ENCODE measurements around the gene ARHGAP12. TPM values are rescaled to one million over a fixed set of nuclear protein-coding genes. Genes with fewer than 3 reads are reported as not detected.

The ARHGAP12 gene
- total RNA-seq: 14.0 TPM in 2 replicates

DNA sequence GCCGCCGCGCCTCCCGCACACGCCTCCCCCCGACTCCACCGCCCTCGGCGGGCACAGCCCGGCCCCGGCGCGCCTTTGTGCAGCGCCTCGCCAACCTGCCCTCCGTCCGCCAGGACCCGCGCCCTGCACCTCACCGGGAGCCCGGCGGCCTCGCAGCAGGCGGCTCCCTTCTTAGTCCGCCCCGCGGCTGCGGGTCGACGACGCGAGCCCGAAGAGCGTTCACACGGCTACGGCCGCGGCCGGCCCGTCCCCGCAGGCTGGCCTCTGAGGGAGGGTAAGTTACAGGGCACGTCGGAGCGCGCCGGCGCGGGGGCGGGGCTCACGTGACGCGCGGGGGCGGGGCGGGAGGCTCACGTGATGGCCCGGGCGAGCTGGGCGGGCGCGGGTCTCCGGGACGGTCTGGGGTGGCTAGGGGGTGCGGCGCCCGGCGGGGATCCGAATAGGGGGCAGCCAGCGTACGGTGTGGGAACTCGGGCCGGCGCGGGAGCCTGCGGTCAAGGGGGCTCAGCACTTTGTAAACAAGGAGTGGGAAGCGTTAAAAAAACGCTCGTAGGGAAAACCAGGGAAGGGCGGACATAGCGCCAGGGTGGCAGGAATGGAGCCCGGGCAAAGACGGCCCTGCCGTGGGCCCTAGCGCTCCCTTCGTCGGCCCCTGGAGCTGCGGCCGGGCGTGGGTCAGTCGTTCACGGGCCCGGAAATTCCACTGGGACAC is at the start of gene ARHGAP12:
ARHGAP12 (minus strand) TSS at position 283 of the 712 bp plus-strand sequence. CDS start 19,976 bp downstream, outside the sequence.

Other genes starting within 250 kb of the ARHGAP12 start
- 96.2 and 100 TPM in 2 replicates for gene KIF5B, start 127.6 kb upstream of the ARHGAP12 start, total RNA-seq

All from mammary microvascular endothelial cell (primary cell).